H1 (cell line): Measurements from ENCODE around the gene TRPV2. TPM values are rescaled to one million over a fixed set of nuclear protein-coding genes. Genes with fewer than 3 reads are reported as not detected.
A peak's percentile ranks its signal among the peaks of the same experiment; 100 is the strongest.

Source experiments
- CTCF ChIA-PET: fragments of 300-600 bp; sonication (Branson Sonifier 250); formaldehyde crosslinking; loops from one replicate; lab custom pipeline; 2021; ENCODE audit not compliant: partially characterized antibody; lab: Charles Lee
- POLR2A ChIA-PET: fragments of 300-600 bp; sonication (Branson Sonifier 250); formaldehyde crosslinking; loops from one replicate; lab custom pipeline; 2021; ENCODE audit warnings: inconsistent platforms; ENCODE audit not compliant: partially characterized antibody; lab: Charles Lee
- DNase-seq, 2 experiments: peaks; one replicate each; pipeline versions ENCODE4 v3.0.0 to v3.0.0-alpha.2; 2010 to 2022; ENCODE audit warnings: low spot score in 2 of 2, low read depth in 1 of 2, mixed read lengths in 1 of 2
- FAIRE-seq: peaks from 2 replicates; lab custom pipeline; 2011; peaks lifted over from hg19 to GRCh38; lab: Jason Lieb, UNC
- H2AFZ ChIP-seq: 2 replicates; pipeline ENCODE4 v1.8.1; 2012; ENCODE audit warnings: low read length, inconsistent platforms
- H2AK5ac ChIP-seq: 2 replicates; pipeline ENCODE4 v1.6.1; 2013; ENCODE audit warnings: low read depth, low read length
- H2BK120ac ChIP-seq: replicated peaks from 2 replicates; pipeline ENCODE3; 2013; ENCODE audit warnings: low read depth, low read length, inconsistent platforms
- H2BK12ac ChIP-seq: 2 replicates; pipeline ENCODE4 v1.6.1; 2013; ENCODE audit warnings: low read depth, low read length
- H2BK15ac ChIP-seq: 2 replicates; pipeline ENCODE4 v1.6.1; 2013; ENCODE audit warnings: low read length
- H2BK20ac ChIP-seq: 2 replicates; pipeline ENCODE4 v1.6.1; 2013; ENCODE audit warnings: low read length
- H2BK5ac ChIP-seq: 2 replicates; pipeline ENCODE4 v1.6.1; 2013; ENCODE audit warnings: low read depth, low read length
- H3K14ac ChIP-seq: 2 replicates; pipeline ENCODE4 v1.6.1; 2013; ENCODE audit warnings: inconsistent platforms; ENCODE audit not compliant: insufficient read length
- H3K18ac ChIP-seq: 2 replicates; pipeline ENCODE4 v1.6.1; 2013; ENCODE audit warnings: low read length; ENCODE audit errors: extremely low read depth
- H3K23ac ChIP-seq: 2 replicates; pipeline ENCODE4 v1.6.1; 2013; ENCODE audit warnings: inconsistent platforms; ENCODE audit not compliant: insufficient read length
- H3K23me2 ChIP-seq: 2 replicates; pipeline ENCODE4 v1.6.1; 2013; ENCODE audit warnings: low read depth, low read length
- H3K27ac ChIP-seq: 2 replicates; pipeline ENCODE4 v1.6.1; 2011; ENCODE audit warnings: low read depth, low read length, inconsistent platforms
- H3K27me3 ChIP-seq, 4 experiments: replicated peaks in 1 of 4; 1 replicate in 1 of 4; 2 replicates in 3 of 4; pipeline versions ENCODE4 v1.6.1 to v1.8.1; 2011 to 2013; ENCODE audit warnings: low read length in 3 of 4, mild to moderate bottlenecking in 3 of 4, inconsistent platforms in 2 of 4, mixed read lengths in 2 of 4, moderate library complexity in 1 of 4; ENCODE audit not compliant: control insufficient read depth in 3 of 4, insufficient read depth in 3 of 4; ENCODE audit errors: extremely low read depth in 1 of 4
- H3K36me3 ChIP-seq, 4 experiments: 2 replicates each; pipeline versions ENCODE4 v1.6.1 to v1.8.1; 2011 to 2013; ENCODE audit warnings: mild to moderate bottlenecking in 4 of 4, low read length in 3 of 4, moderate library complexity in 2 of 4, control low read depth in 1 of 4, inconsistent platforms in 1 of 4; ENCODE audit not compliant: insufficient read depth in 4 of 4, control insufficient read depth in 2 of 4
- H3K4ac ChIP-seq: replicated peaks from 2 replicates; pipeline ENCODE3; 2013; ENCODE audit warnings: low read length, low read depth, mixed read lengths, inconsistent platforms; ENCODE audit not compliant: insufficient read length
- H3K4me1 ChIP-seq, 4 experiments: replicated peaks in 1 of 4; 1 replicate in 1 of 4; 2 replicates in 3 of 4; pipeline versions ENCODE4 v1.6.1 to v1.8.1; 2011 to 2013; ENCODE audit warnings: low read length in 3 of 4, inconsistent platforms in 2 of 4, mixed read lengths in 1 of 4; ENCODE audit not compliant: insufficient read depth in 4 of 4, control insufficient read depth in 3 of 4
- H3K4me2 ChIP-seq, 2 experiments: 2 replicates each; pipeline versions ENCODE4 v1.6.1 to v1.8.1; 2011 to 2013; ENCODE audit warnings: low read depth in 2 of 2, low read length in 2 of 2, control low read depth in 1 of 2, inconsistent platforms in 1 of 2, mild to moderate bottlenecking in 1 of 2; ENCODE audit not compliant: insufficient read depth in 1 of 2
- H3K4me3 ChIP-seq, 4 experiments: fragments of 200-600, 300-600 bp in 1 of 4; sonication (generic), shearing (Covaris generic), sonication (Bioruptor Twin) in 1 of 4; 2 replicates each; pipeline versions ENCODE4 v1.5.1 to v1.8.1; 2011 to 2016; ENCODE audit warnings: low read length in 4 of 4, low read depth in 3 of 4, control low read depth in 2 of 4, inconsistent platforms in 2 of 4, mild to moderate bottlenecking in 2 of 4, mixed read lengths in 1 of 4, moderate library complexity in 1 of 4; ENCODE audit not compliant: insufficient read depth in 2 of 4; ENCODE audit errors: extremely low read depth in 1 of 4
- H3K56ac ChIP-seq: replicated peaks from 2 replicates; pipeline ENCODE3; 2013; ENCODE audit warnings: low read depth, mild to moderate bottlenecking, mixed read lengths, low read length, inconsistent platforms; ENCODE audit not compliant: insufficient read length
- H3K79me1 ChIP-seq: 2 replicates; pipeline ENCODE4 v1.6.1; 2013; ENCODE audit warnings: low read depth, low read length, control low read depth
- H3K79me2 ChIP-seq, 2 experiments: 2 replicates each; pipeline versions ENCODE4 v1.6.1 to v1.8.1; 2012 to 2013; ENCODE audit warnings: low read length in 2 of 2, mild to moderate bottlenecking in 2 of 2, inconsistent platforms in 1 of 2; ENCODE audit not compliant: insufficient read depth in 2 of 2, control insufficient read depth in 1 of 2
- H3K9ac ChIP-seq, 4 experiments: replicated peaks in 1 of 4; 1 replicate in 1 of 4; 2 replicates in 3 of 4; pipeline versions ENCODE4 v1.6.1 to v1.8.1; 2011 to 2013; ENCODE audit warnings: low read depth in 3 of 4, low read length in 3 of 4, control low read depth in 2 of 4, mild to moderate bottlenecking in 2 of 4, moderate library complexity in 2 of 4, inconsistent platforms in 1 of 4; ENCODE audit errors: extremely low read depth in 1 of 4
- H3K9me3 ChIP-seq, 2 experiments: 2 replicates each; pipeline versions ENCODE4 v1.6.1 to v1.8.1; 2012 to 2013; ENCODE audit warnings: mild to moderate bottlenecking in 2 of 2, moderate library complexity in 2 of 2, control low read depth in 1 of 2, inconsistent platforms in 1 of 2, low read depth in 1 of 2, low read length in 1 of 2, mixed read lengths in 1 of 2; ENCODE audit not compliant: insufficient read depth in 2 of 2
- H4K20me1 ChIP-seq, 2 experiments: replicated peaks in 1 of 2; 2 replicates each; pipeline versions ENCODE3 to v1.8.1; 2011 to 2013; ENCODE audit warnings: inconsistent platforms in 2 of 2, low read length in 2 of 2, mild to moderate bottlenecking in 1 of 2; ENCODE audit not compliant: insufficient read depth in 2 of 2, control insufficient read depth in 1 of 2
- H4K5ac ChIP-seq: 2 replicates; pipeline ENCODE4 v1.6.1; 2013; ENCODE audit warnings: low read length, low read depth, mixed read lengths, inconsistent platforms; ENCODE audit not compliant: insufficient read length
- H4K8ac ChIP-seq: 2 replicates; pipeline ENCODE4 v1.8.0; 2013; ENCODE audit warnings: mild to moderate bottlenecking, moderate library complexity, low read length, inconsistent platforms; ENCODE audit not compliant: insufficient read depth; ENCODE audit errors: extremely low read depth
- H4K91ac ChIP-seq: replicated peaks from 2 replicates; pipeline ENCODE3; 2013; ENCODE audit warnings: low read length, mixed read lengths, inconsistent platforms; ENCODE audit not compliant: insufficient read length
- BACH1 ChIP-seq: IDR thresholded peaks from 2 replicates; pipeline ENCODE4 v1.6.1; 2012; ENCODE audit warnings: low read length, improper control_type of control experiment
- KDM1A ChIP-seq: fragments of 200-600, 300-600 bp; sonication (generic); IDR thresholded peaks from 2 replicates; pipeline ENCODE4 v1.7.1; 2016; ENCODE audit warnings: mild to moderate bottlenecking, low read length, borderline replicate concordance
- MAFK ChIP-seq: IDR thresholded peaks from 2 replicates; pipeline ENCODE4 v1.6.1; 2012; ENCODE audit warnings: low read depth, mild to moderate bottlenecking, improper control_type of control experiment, low read length
- SIX5 ChIP-seq: IDR thresholded peaks from 2 replicates; pipeline ENCODE4 v1.6.1; 2011; ENCODE audit warnings: mild to moderate bottlenecking, low read depth, low read length
- SP2 ChIP-seq: IDR thresholded peaks from 2 replicates; pipeline ENCODE4 v1.6.1; 2012; ENCODE audit warnings: mild to moderate bottlenecking, low read length, inconsistent platforms
- WGBS, 2 experiments: shearing (Covaris generic) in 1 of 2; methylation state at CpG; one replicate each; pipeline versions ENCODE4 v1.1.6 to v1.1.7; 2013 to 2015; ENCODE audit warnings: low lambda C conversion rate in 2 of 2, mixed read lengths in 2 of 2, inconsistent platforms in 1 of 2, low coverage in 1 of 2, missing lambda C conversion rate in 1 of 2; ENCODE audit not compliant: insufficient replicate concordance in 2 of 2, insufficient coverage in 1 of 2, insufficient read length in 1 of 2; ENCODE audit errors: extremely low coverage in 1 of 2, missing lambda C conversion rate in 1 of 2; 5-methylcytosine and 5-hydroxymethylcytosine counted together
- polyA plus RNA-seq, 7 experiments: library from polyadenylated mRNA; depleted of rRNA in 3 of 7; stranded (reverse) in 5 of 7; unstranded in 2 of 7; fragments of >200 nt in 5 of 7; fragments of 200-250 nt in 2 of 7; gene quantifications; 1 replicate in 5 of 7; 2 replicates in 1 of 7; 4 replicates in 1 of 7; pipeline versions ENCODE4 v1.2.1 to v1.2.3, GENCODE V29; 2011 to 2013; ENCODE audit warnings: missing spikeins in 2 of 7, mixed read lengths in 2 of 7
- total RNA-seq: library from RNA; stranded (reverse); fragmentation: NEBNext Ultra II Directional; extraction: Animal tissue kit (Norgen Biotek cat#: 25700); gene quantifications from 2 replicates; pipeline ENCODE4 v1.2.1, GENCODE V29; 2021
- TF ChIP-seq, protein P1 (sequence below): IDR thresholded peaks from 2 replicates; pipeline ENCODE4 v1.6.1; 2011; ENCODE audit warnings: low read depth, mild to moderate bottlenecking, low read length; ENCODE audit not compliant: insufficient read depth
- TF ChIP-seq, protein P2 (sequence below), 3 experiments: IDR thresholded peaks; 1 replicate in 2 of 3; 2 replicates in 1 of 3; pipeline versions ENCODE4 v1.5.1 to v1.6.1; 2011; ENCODE audit warnings: low read length in 3 of 3, mild to moderate bottlenecking in 3 of 3, inconsistent platforms in 2 of 3, low read depth in 1 of 3, moderate library complexity in 1 of 3; ENCODE audit not compliant: insufficient read depth in 1 of 3; ENCODE audit errors: control extremely low read depth in 1 of 3

TRPV2 gene
- total and polyA plus RNA-seq, 2 of the 8 experiments (the other 6 are each of a cell fraction or from before 2014, with no cell fraction given) = 1.7 to 2.1 TPM

DNA sequence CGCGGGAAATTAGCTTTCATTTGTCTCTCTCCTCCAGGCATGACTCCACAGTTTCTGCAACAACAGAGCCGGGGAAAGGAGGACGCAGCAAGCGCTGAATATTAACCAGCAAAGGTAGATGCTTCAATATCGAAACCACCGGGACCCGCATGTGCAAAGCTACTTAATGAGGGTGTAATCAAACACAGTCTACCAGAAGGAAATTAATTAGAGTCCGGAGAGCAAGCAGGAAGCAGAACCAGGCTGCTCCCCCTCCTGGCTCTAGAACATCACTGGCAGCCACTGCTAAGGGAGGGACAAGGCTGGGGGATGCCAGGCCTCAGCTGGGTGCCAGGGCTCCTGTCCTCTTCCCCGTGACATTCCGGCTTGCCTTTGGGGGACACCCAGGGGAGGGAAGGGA, 54.9 kb downstream of the TRPV2 start:
- Histone ChIP-seq H2BK120ac (no peak overlapping the region), H3K9ac (no peak overlapping the region), H2AFZ (no peak overlapping the region), H3K4me2 (no peak overlapping the region), H3K4me1 (peaks cover 0 to 18% (median 2%) of the 10 kb centered on the region in 4 experiments; a peak in 2 of 7 replicates), H2BK15ac (no peak overlapping the region), H4K91ac (no peak overlapping the region), H3K56ac (no peak overlapping the region), H3K14ac (no peak overlapping the region), H2BK5ac (no peak overlapping the region), H3K27me3 (no peaks in the 10 kb centered on the region), H3K79me1 (peaks cover 2% of the 10 kb centered on the region), H3K79me2 (no peaks in the 10 kb centered on the region), H2BK20ac (no peak overlapping the region), H4K20me1 (peaks cover 0 to 4% of the 10 kb centered on the region in 2 experiments), H3K4me3 (no peak overlapping the region), H3K9me3 (no peaks in the 10 kb centered on the region), H3K4ac (no peak overlapping the region), H3K23me2 (peaks cover 2% of the 10 kb centered on the region; the same call in 1 of the 2 replicates), H3K23ac (no peak overlapping the region), H3K36me3 (no peaks in the 10 kb centered on the region), H3K27ac (no peak overlapping the region), H3K18ac (no peak overlapping the region), H4K8ac (no peak overlapping the region), H2AK5ac (no peak overlapping the region), H4K5ac (no peak overlapping the region), H2BK12ac (no peak overlapping the region)
- 89% methylated on average over 11 of the region's 11 CpGs; no CpG with 5 or more reads in 1 of the 2 experiments for WGBS, 2 experiments
- ChIA-PET CTCF (interaction anchor here (1.0 to 36.9 kb wide), 9 partner anchors 9 to 51 kb away, joined by 3 to 941 read pairs (median 5); no protein-coding TSS in a partner anchor), POLR2A (interaction anchor here (0.8 to 1.2 kb wide), 3 partner anchors 17 to 31 kb away, joined by 3 to 5 read pairs (median 4); no protein-coding TSS in a partner anchor)
- DNase-seq = no peak
- TF ChIP-seq MAFK = no peak
- no peak for TF ChIP-seq SIX5
- TF ChIP-seq, protein P1, sequence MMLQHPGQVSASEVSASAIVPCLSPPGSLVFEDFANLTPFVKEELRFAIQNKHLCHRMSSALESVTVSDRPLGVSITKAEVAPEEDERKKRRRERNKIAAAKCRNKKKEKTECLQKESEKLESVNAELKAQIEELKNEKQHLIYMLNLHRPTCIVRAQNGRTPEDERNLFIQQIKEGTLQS = no peak
- no peak for TF ChIP-seq SP2
- no peak for TF ChIP-seq KDM1A
- TF ChIP-seq BACH1 = no peak
- TF ChIP-seq, protein P2, sequence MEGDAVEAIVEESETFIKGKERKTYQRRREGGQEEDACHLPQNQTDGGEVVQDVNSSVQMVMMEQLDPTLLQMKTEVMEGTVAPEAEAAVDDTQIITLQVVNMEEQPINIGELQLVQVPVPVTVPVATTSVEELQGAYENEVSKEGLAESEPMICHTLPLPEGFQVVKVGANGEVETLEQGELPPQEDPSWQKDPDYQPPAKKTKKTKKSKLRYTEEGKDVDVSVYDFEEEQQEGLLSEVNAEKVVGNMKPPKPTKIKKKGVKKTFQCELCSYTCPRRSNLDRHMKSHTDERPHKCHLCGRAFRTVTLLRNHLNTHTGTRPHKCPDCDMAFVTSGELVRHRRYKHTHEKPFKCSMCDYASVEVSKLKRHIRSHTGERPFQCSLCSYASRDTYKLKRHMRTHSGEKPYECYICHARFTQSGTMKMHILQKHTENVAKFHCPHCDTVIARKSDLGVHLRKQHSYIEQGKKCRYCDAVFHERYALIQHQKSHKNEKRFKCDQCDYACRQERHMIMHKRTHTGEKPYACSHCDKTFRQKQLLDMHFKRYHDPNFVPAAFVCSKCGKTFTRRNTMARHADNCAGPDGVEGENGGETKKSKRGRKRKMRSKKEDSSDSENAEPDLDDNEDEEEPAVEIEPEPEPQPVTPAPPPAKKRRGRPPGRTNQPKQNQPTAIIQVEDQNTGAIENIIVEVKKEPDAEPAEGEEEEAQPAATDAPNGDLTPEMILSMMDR (IDR thresholded peaks at IDR 0.05; ENCODE audit: control extremely low read depth in 1 of 3, insufficient read depth in 1 of 3, low read depth in 1 of 3, low read length in 3 of 3) = peak in 1 of 3 experiments; percentile 2; a peak in 1 of 4 replicates
- no peak for FAIRE-seq
